GM12878 (cell line): ENCODE measurements around the gene SLC10A1. TPM values are rescaled to one million over a fixed set of nuclear protein-coding genes. Genes with fewer than 3 reads are reported as not detected.
A peak's percentile ranks its signal among the peaks of the same experiment; 100 is the strongest.

ENCODE experiments used
- ASH2L ChIP-seq: fragments of 300-600, 200-600 bp; sonication (generic); IDR thresholded peaks from 2 replicates; pipeline ENCODE4 v1.6.1; 2017; ENCODE audit warnings: low read depth, mild to moderate bottlenecking, borderline replicate concordance
- BHLHE40 ChIP-seq, 2 experiments: fragments of 450-650 bp in 1 of 2; IDR thresholded peaks; 2 replicates each; pipeline ENCODE4 v1.6.1; 2011 to 2017; ENCODE audit warnings: low read depth in 2 of 2, borderline replicate concordance in 1 of 2, improper control_type of control experiment in 1 of 2, low read length in 1 of 2, mild to moderate bottlenecking in 1 of 2
- CHD2 ChIP-seq: IDR thresholded peaks from 2 replicates; pipeline ENCODE4 v1.6.1; 2011; ENCODE audit warnings: low read depth, low read length, improper control_type of control experiment, borderline replicate concordance
- EZH2 ChIP-seq: IDR thresholded peaks from 2 replicates; pipeline ENCODE4 v1.6.1; 2012; ENCODE audit warnings: low read depth, mild to moderate bottlenecking, control low read depth, inconsistent platforms, low read length, borderline replicate concordance; ENCODE audit not compliant: control insufficient read depth
- FOXM1 ChIP-seq: IDR thresholded peaks from 2 replicates; pipeline ENCODE4 v1.6.1; 2012; ENCODE audit warnings: low read depth, mild to moderate bottlenecking, inconsistent platforms, low read length, moderate library complexity
- LARP7 ChIP-seq: fragments of 450-650 bp; IDR thresholded peaks from 2 replicates; pipeline ENCODE4 v1.6.1; 2017; ENCODE audit warnings: mild to moderate bottlenecking
- MXI1 ChIP-seq: fragments of 150-350 bp; IDR thresholded peaks from 2 replicates; pipeline ENCODE4 v1.6.1; 2011; ENCODE audit warnings: low read depth, mild to moderate bottlenecking, inconsistent platforms, low read length, improper control_type of control experiment
- NFIC ChIP-seq: IDR thresholded peaks from 2 replicates; pipeline ENCODE4 v1.6.1; 2012; ENCODE audit warnings: low read depth, mild to moderate bottlenecking, inconsistent platforms, low read length, moderate library complexity
- RAD21 ChIP-seq: IDR thresholded peaks from 2 replicates; pipeline ENCODE4 v1.6.1; 2011; ENCODE audit warnings: mild to moderate bottlenecking, low read depth, low read length, moderate library complexity; ENCODE audit not compliant: insufficient read depth
- RUNX3 ChIP-seq: IDR thresholded peaks from 2 replicates; pipeline ENCODE4 v1.6.1; 2012; ENCODE audit warnings: low read length, inconsistent platforms
- STAT1 ChIP-seq: fragments of 450-650 bp; conservative IDR thresholded peaks from 2 replicates; pipeline ENCODE4 v1.6.1; 2014; ENCODE audit warnings: antibody characterized with exemption, mild to moderate bottlenecking
- TCF3 ChIP-seq: IDR thresholded peaks from 2 replicates; pipeline ENCODE4 v1.6.1; 2012; ENCODE audit warnings: low read depth, mild to moderate bottlenecking, low read length, borderline replicate concordance; ENCODE audit not compliant: insufficient read depth
- WRNIP1 ChIP-seq: IDR thresholded peaks from 2 replicates; pipeline ENCODE4 v1.6.1; 2011; ENCODE audit warnings: low read depth, low read length, improper control_type of control experiment, borderline replicate concordance
- polyA plus RNA-seq, 11 experiments: library from polyadenylated mRNA; depleted of rRNA in 4 of 11; unstranded in 6 of 11; stranded (reverse) in 5 of 11; fragments of >200 nt; fragmentation: Nextera tagmentation in 4 of 11; fragmentation: Illumina TruSeq in 1 of 11; extraction: Ambion mirVana in 4 of 11; extraction: Trizol in 1 of 11; gene quantifications; 1 replicate in 1 of 11; 2 replicates in 10 of 11; pipeline versions ENCODE4 v1.2.1 to v1.2.3, GENCODE V29; 2011 to 2016; ENCODE audit warnings: inconsistent platforms in 2 of 11, missing spikeins in 2 of 11, low read depth in 1 of 11
- total RNA-seq, 4 experiments: library from RNA; depleted of rRNA in 3 of 4; stranded (reverse); fragments of >200 nt in 3 of 4; fragmentation: Illumina TruSeq in 1 of 4; extraction: Trizol in 1 of 4; gene quantifications; 2 replicates each; pipeline versions ENCODE4 v1.2.1 to v1.2.3, GENCODE V29; 2013 to 2021
- TF ChIP-seq, protein P1 (sequence below): IDR thresholded peaks from 2 replicates; pipeline ENCODE4 v1.6.1; 2011; ENCODE audit warnings: low read depth, low read length, improper control_type of control experiment, borderline replicate concordance
- TF ChIP-seq, protein P2 (sequence below): fragments of 450-650 bp; formaldehyde crosslinking; IDR thresholded peaks from 2 replicates; pipeline ENCODE4 v1.4.0; 2020; ENCODE audit warnings: mild to moderate bottlenecking, moderate library complexity
- TF ChIP-seq, protein P3 (sequence below), 3 experiments: IDR thresholded peaks in 2 of 3; conservative IDR thresholded peaks in 1 of 3; 2 replicates each; pipeline ENCODE4 v1.5.1; 2011; ENCODE audit warnings: low read depth in 3 of 3, low read length in 3 of 3, mild to moderate bottlenecking in 3 of 3, control low read depth in 2 of 3, moderate library complexity in 2 of 3, inconsistent platforms in 1 of 3, mixed read lengths in 1 of 3; ENCODE audit not compliant: control insufficient read depth in 2 of 3, insufficient read depth in 1 of 3; ENCODE audit errors: extremely low read depth in 1 of 3
- TF ChIP-seq, protein P4 (sequence below): fragments of 450-650 bp; IDR thresholded peaks from 2 replicates; pipeline ENCODE4 v1.6.1; 2017; ENCODE audit warnings: mild to moderate bottlenecking, low read depth, inconsistent platforms; ENCODE audit not compliant: poor library complexity, severe bottlenecking
- TF ChIP-seq, protein P5 (sequence below): fragments of 450-650 bp; IDR thresholded peaks from 2 replicates; pipeline ENCODE4 v1.6.1; 2017; ENCODE audit warnings: low read depth, mild to moderate bottlenecking, moderate library complexity

SLC10A1 gene
- total and polyA plus RNA-seq, 10 of the 15 experiments (the other 5 are each of a cell fraction or from before 2014, with no cell fraction given), result 0.15 to 0.16 TPM; not detected in 8

DNA sequence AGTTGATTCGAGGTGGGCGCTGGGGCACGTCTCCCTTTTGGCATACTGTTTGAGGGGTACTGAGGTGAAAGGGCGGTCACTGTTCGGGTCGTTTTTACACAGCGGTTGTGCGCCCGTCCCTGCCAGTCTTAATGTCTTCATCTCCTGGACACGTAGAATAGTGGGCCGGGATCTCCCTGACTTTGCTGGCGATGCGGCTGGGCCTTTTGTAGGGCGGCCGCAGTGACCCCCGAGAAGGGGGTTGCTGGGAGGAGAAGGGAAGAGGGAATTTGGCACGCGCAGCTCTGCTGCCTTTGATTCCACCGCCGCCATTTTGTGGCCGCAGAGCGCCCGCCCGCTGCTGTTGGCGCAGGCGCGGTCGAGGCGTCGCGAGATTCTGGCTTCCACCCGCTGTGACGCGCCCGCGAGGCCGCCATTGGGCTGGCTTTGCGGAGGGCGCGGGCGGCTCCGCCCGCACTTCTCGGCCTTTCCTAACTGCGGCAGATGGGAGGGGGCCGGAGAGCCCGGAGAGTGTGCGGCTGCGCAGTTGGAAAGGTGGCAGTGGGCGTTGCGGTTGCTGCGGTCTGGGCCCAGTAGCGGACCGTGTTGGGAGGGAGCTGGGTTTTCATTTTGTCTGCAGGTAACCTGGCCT is 29.6 kb downstream of the SLC10A1 start (continued):
- TF ChIP-seq RAD21 (no peak), LARP7 (peak; percentile 22), STAT1 (no peak; the same call in 1 of the 2 replicates), NFIC (no peak), WRNIP1 (no peak), TCF3 (no peak), BHLHE40 (IDR thresholded peaks at IDR 0.05; ENCODE audit: borderline replicate concordance in 1 of 2, low read depth in 2 of 2, low read length in 1 of 2) (peak in 1 of 2 experiments; percentile 77; a peak in 2 of 4 replicates), ASH2L (0 out of 2 replicates have a peak, but pooled peaks have one; percentile 69), CHD2 (peak; percentile 97), FOXM1 (peak; percentile 46; the same call in 1 of the 2 replicates), MXI1 (0 out of 2 replicates have a peak, but pooled peaks have one; percentile 68), RUNX3 (peak; percentile 97), EZH2 (no peak)
- TF ChIP-seq, protein P1, sequence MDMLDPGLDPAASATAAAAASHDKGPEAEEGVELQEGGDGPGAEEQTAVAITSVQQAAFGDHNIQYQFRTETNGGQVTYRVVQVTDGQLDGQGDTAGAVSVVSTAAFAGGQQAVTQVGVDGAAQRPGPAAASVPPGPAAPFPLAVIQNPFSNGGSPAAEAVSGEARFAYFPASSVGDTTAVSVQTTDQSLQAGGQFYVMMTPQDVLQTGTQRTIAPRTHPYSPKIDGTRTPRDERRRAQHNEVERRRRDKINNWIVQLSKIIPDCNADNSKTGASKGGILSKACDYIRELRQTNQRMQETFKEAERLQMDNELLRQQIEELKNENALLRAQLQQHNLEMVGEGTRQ, result no peak
- TF ChIP-seq, protein P2, sequence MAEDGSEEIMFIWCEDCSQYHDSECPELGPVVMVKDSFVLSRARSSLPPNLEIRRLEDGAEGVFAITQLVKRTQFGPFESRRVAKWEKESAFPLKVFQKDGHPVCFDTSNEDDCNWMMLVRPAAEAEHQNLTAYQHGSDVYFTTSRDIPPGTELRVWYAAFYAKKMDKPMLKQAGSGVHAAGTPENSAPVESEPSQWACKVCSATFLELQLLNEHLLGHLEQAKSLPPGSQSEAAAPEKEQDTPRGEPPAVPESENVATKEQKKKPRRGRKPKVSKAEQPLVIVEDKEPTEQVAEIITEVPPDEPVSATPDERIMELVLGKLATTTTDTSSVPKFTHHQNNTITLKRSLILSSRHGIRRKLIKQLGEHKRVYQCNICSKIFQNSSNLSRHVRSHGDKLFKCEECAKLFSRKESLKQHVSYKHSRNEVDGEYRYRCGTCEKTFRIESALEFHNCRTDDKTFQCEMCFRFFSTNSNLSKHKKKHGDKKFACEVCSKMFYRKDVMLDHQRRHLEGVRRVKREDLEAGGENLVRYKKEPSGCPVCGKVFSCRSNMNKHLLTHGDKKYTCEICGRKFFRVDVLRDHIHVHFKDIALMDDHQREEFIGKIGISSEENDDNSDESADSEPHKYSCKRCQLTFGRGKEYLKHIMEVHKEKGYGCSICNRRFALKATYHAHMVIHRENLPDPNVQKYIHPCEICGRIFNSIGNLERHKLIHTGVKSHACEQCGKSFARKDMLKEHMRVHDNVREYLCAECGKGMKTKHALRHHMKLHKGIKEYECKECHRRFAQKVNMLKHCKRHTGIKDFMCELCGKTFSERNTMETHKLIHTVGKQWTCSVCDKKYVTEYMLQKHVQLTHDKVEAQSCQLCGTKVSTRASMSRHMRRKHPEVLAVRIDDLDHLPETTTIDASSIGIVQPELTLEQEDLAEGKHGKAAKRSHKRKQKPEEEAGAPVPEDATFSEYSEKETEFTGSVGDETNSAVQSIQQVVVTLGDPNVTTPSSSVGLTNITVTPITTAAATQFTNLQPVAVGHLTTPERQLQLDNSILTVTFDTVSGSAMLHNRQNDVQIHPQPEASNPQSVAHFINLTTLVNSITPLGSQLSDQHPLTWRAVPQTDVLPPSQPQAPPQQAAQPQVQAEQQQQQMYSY (CRISPR knock-in tag), result no peak
- TF ChIP-seq, protein P3, sequence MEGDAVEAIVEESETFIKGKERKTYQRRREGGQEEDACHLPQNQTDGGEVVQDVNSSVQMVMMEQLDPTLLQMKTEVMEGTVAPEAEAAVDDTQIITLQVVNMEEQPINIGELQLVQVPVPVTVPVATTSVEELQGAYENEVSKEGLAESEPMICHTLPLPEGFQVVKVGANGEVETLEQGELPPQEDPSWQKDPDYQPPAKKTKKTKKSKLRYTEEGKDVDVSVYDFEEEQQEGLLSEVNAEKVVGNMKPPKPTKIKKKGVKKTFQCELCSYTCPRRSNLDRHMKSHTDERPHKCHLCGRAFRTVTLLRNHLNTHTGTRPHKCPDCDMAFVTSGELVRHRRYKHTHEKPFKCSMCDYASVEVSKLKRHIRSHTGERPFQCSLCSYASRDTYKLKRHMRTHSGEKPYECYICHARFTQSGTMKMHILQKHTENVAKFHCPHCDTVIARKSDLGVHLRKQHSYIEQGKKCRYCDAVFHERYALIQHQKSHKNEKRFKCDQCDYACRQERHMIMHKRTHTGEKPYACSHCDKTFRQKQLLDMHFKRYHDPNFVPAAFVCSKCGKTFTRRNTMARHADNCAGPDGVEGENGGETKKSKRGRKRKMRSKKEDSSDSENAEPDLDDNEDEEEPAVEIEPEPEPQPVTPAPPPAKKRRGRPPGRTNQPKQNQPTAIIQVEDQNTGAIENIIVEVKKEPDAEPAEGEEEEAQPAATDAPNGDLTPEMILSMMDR (IDR thresholded peaks at IDR 0.05 in 2 of 3, conservative IDR thresholded peaks at IDR 0.05 in 1 of 3; ENCODE audit: control insufficient read depth in 2 of 3, extremely low read depth in 1 of 3, insufficient read depth in 1 of 3, low read depth in 3 of 3, low read length in 3 of 3), result no peak
- TF ChIP-seq, protein P4, sequence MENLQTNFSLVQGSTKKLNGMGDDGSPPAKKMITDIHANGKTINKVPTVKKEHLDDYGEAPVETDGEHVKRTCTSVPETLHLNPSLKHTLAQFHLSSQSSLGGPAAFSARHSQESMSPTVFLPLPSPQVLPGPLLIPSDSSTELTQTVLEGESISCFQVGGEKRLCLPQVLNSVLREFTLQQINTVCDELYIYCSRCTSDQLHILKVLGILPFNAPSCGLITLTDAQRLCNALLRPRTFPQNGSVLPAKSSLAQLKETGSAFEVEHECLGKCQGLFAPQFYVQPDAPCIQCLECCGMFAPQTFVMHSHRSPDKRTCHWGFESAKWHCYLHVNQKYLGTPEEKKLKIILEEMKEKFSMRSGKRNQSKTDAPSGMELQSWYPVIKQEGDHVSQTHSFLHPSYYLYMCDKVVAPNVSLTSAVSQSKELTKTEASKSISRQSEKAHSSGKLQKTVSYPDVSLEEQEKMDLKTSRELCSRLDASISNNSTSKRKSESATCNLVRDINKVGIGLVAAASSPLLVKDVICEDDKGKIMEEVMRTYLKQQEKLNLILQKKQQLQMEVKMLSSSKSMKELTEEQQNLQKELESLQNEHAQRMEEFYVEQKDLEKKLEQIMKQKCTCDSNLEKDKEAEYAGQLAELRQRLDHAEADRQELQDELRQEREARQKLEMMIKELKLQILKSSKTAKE, result no peak
- TF ChIP-seq, protein P5, sequence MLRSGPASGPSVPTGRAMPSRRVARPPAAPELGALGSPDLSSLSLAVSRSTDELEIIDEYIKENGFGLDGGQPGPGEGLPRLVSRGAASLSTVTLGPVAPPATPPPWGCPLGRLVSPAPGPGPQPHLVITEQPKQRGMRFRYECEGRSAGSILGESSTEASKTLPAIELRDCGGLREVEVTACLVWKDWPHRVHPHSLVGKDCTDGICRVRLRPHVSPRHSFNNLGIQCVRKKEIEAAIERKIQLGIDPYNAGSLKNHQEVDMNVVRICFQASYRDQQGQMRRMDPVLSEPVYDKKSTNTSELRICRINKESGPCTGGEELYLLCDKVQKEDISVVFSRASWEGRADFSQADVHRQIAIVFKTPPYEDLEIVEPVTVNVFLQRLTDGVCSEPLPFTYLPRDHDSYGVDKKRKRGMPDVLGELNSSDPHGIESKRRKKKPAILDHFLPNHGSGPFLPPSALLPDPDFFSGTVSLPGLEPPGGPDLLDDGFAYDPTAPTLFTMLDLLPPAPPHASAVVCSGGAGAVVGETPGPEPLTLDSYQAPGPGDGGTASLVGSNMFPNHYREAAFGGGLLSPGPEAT, result no peak
